Natural killer cell (primary cell): ENCODE data around the gene FHL3. TPM values are rescaled to one million over a fixed set of nuclear protein-coding genes. Genes with fewer than 3 reads are reported as not detected.

Experiments used
- ATAC-seq, 3 donors: fragments of 150-1000 bp in 2 of 3; fragments of 200-7000 bp in 1 of 3; cut with Tn5 transposase; 1 replicate in 1 of 3; 2 replicates in 2 of 3; pipeline ENCODE4 v1.10.0; 2021; ENCODE audit warnings: mild to moderate bottlenecking in 2 of 3, moderate library complexity in 2 of 3
- DNase-seq, 2 donors: peaks; one replicate each; pipeline versions ENCODE4 v3.0.0 to v3.0.0-alpha.2; 2013 to 2021; ENCODE audit warnings: mixed read lengths in 1 of 2
- H3K27ac ChIP-seq: one replicate; pipeline ENCODE4 v1.5.1; 2013; ENCODE audit warnings: mild to moderate bottlenecking, low read length
- H3K27me3 ChIP-seq: one replicate; pipeline ENCODE4 v1.6.1; 2013; ENCODE audit warnings: low read length; ENCODE audit not compliant: control insufficient read depth, insufficient read depth
- H3K36me3 ChIP-seq: one replicate; pipeline ENCODE4 v1.6.1; 2013; ENCODE audit warnings: low read length; ENCODE audit not compliant: control insufficient read depth, insufficient read depth
- H3K4me1 ChIP-seq: one replicate; pipeline ENCODE4 v1.6.1; 2013; ENCODE audit warnings: low read length; ENCODE audit not compliant: control insufficient read depth, insufficient read depth
- H3K4me3 ChIP-seq: one replicate; pipeline ENCODE4 v1.5.1; 2013; ENCODE audit warnings: low read length
- H3K9me3 ChIP-seq: one replicate; pipeline ENCODE4 v1.6.1; 2013; ENCODE audit warnings: low read length; ENCODE audit not compliant: control insufficient read depth, insufficient read depth
- H3K27ac Mint-ChIP-seq, 2 donors: one replicate each; pipeline ENCODE4 v1.8.0; 2022; ENCODE audit warnings: mild to moderate bottlenecking in 2 of 2, mixed read lengths in 2 of 2, moderate library complexity in 1 of 2
- H3K27me3 Mint-ChIP-seq, 2 donors: one replicate each; pipeline ENCODE4 v1.8.0; 2022; ENCODE audit warnings: low read depth in 2 of 2, mixed read lengths in 2 of 2
- H3K36me3 Mint-ChIP-seq: one replicate; pipeline ENCODE4 v1.8.0; 2022; ENCODE audit warnings: mixed read lengths
- H3K4me1 Mint-ChIP-seq, 2 donors: one replicate each; pipeline ENCODE4 v1.8.0; 2022; ENCODE audit warnings: mixed read lengths in 2 of 2
- H3K4me3 Mint-ChIP-seq: one replicate; pipeline ENCODE4 v1.8.0; 2022; ENCODE audit warnings: mild to moderate bottlenecking, moderate library complexity, mixed read lengths
- H3K9me3 Mint-ChIP-seq, 2 donors: one replicate each; pipeline ENCODE4 v1.8.0; 2022; ENCODE audit warnings: mixed read lengths in 2 of 2
- CTCF ChIP-seq: fragments of 200-600 bp; IDR thresholded peaks from one replicate; pipeline ENCODE4 v1.8.0; 2022; ENCODE audit warnings: antibody characterized with exemption
- WGBS: methylation state at CpG from one replicate; pipeline ENCODE4 v1.1.7; 2013; ENCODE audit warnings: missing lambda C conversion rate; ENCODE audit not compliant: insufficient coverage; 5-methylcytosine and 5-hydroxymethylcytosine counted together
- intact Hi-C: fragments of 100-400 bp; cut with micrococcal nuclease; formaldehyde crosslinking; loops from one replicate; pipeline ENCODE4 v1.14.2; 2022
- total RNA-seq, 4 donors: library from RNA; stranded (reverse); fragments of 120-200 nt in 1 of 4; gene quantifications; one replicate each; pipeline versions ENCODE4 v1.2.3 to v1.2.4, GENCODE V29; 2013 to 2022

FHL3 gene
- total RNA-seq: 10 to 100 TPM; 49.3 to 82.6 (median 53.6) TPM
- 14.6 TPM for total RNA-seq (2013)

- no peaks in the 10 kb centered on the region for H3K36me3 Mint-ChIP-seq
- peaks cover 85% of the 10 kb centered on the region for H3K4me1 ChIP-seq
- DNase-seq: peak in 1 of 2 donors; percentile 57
- peak within 1 kb of the TSS; percentile 83 for H3K27ac ChIP-seq
- H3K27ac Mint-ChIP-seq: peak within 1 kb of the TSS; percentile 96 to 100
- H3K9me3 Mint-ChIP-seq: no peaks in the 10 kb centered on the region
- H3K9me3 ChIP-seq: no peaks in the 10 kb centered on the region
- H3K4me1 Mint-ChIP-seq: peaks cover 59 to 65% of the 10 kb centered on the region in 2 donors
- peak; percentile 6 to 32 (median 27) for ATAC-seq
- intact Hi-C loops: loop anchor here (5.0 to 10.0 kb wide), 2 partner anchors 73 to 531 kb away; partner anchors contain the start of gene ZC3H12A
- no peak for TF ChIP-seq CTCF
- H3K36me3 ChIP-seq: no peaks in the 10 kb centered on the region
- peak within 1 kb of the TSS; percentile 98 for H3K4me3 Mint-ChIP-seq
- no peaks in the 10 kb centered on the region for H3K27me3 ChIP-seq
- 3% methylated on average over 73 of the region's 83 CpGs for WGBS
- H3K27me3 Mint-ChIP-seq: no peaks in the 10 kb centered on the region
- peak within 1 kb of the TSS; percentile 36 for H3K4me3 ChIP-seq
Measured at GRCh38 chr1:38005195-38006007, at the start of gene FHL3. FHL3 (minus strand) TSS chr1:38005514; CDS start chr1:37999412, 6,102 bp downstream.

- WGBS: 76% methylated on average over 5 of the region's 7 CpGs
- no peaks in the 10 kb centered on the region for H3K9me3 Mint-ChIP-seq
Measured at GRCh38 chr1:38053416-38054091, 48.2 kb upstream of the FHL3 start.

GRCh38 chr1:38052750-38053415 lies 47.6 kb upstream of the FHL3 start:
- ATAC-seq (peak; percentile 41 to 82 (median 55)), DNase-seq (peak in 1 of 2 donors; percentile 45)
- intact Hi-C loops: no loop called here
- no peak overlapping the region for H3K4me3 ChIP-seq
- no peaks in the 10 kb centered on the region for H3K36me3 Mint-ChIP-seq
- no peaks in the 10 kb centered on the region for H3K9me3 ChIP-seq
- peaks cover 10 to 13% of the 10 kb centered on the region in 2 donors for H3K27me3 Mint-ChIP-seq
- no peaks in the 10 kb centered on the region for H3K27me3 ChIP-seq
- peaks cover 8 to 14% of the 10 kb centered on the region in 2 donors for H3K4me1 Mint-ChIP-seq
- H3K36me3 ChIP-seq: no peaks in the 10 kb centered on the region
- no peak overlapping the region for H3K4me3 Mint-ChIP-seq
- TF ChIP-seq CTCF: no peak
- no peak overlapping the region for H3K27ac ChIP-seq
- H3K9me3 Mint-ChIP-seq: no peaks in the 10 kb centered on the region
- peak overlapping the region in 1 of 2 donors; percentile 22 for H3K27ac Mint-ChIP-seq
- WGBS: 11% methylated on average over 2 of the region's 3 CpGs
- peaks cover 6% of the 10 kb centered on the region for H3K4me1 ChIP-seq

More at GRCh38 chr1:38053416-38054091, 48.2 kb upstream of the FHL3 start:
- intact Hi-C loops: no loop called here
- Histone ChIP-seq H3K27ac (no peak overlapping the region), H3K4me1 (peaks cover 6% of the 10 kb centered on the region), H3K36me3 (no peaks in the 10 kb centered on the region), H3K9me3 (no peaks in the 10 kb centered on the region), H3K4me3 (no peak overlapping the region), H3K27me3 (no peaks in the 10 kb centered on the region)
- peaks cover 8 to 14% of the 10 kb centered on the region in 2 donors for H3K4me1 Mint-ChIP-seq
- H3K36me3 Mint-ChIP-seq: no peaks in the 10 kb centered on the region
- TF ChIP-seq CTCF: no peak
- H3K27ac Mint-ChIP-seq: no peak overlapping the region
- DNase-seq (no peak), ATAC-seq (peak in 1 of 3 donors; percentile 16)
- peaks cover 10 to 16% of the 10 kb centered on the region in 2 donors for H3K27me3 Mint-ChIP-seq
- H3K4me3 Mint-ChIP-seq: no peak overlapping the region
